ENCODE data around the gene PTPRE.
"Not testable (repeated sequence)": the region's sequence is repeated elsewhere in the genome, so short reads cannot be mapped to it uniquely, and the experiment has no call there.

The PTPRE gene

DNA sequence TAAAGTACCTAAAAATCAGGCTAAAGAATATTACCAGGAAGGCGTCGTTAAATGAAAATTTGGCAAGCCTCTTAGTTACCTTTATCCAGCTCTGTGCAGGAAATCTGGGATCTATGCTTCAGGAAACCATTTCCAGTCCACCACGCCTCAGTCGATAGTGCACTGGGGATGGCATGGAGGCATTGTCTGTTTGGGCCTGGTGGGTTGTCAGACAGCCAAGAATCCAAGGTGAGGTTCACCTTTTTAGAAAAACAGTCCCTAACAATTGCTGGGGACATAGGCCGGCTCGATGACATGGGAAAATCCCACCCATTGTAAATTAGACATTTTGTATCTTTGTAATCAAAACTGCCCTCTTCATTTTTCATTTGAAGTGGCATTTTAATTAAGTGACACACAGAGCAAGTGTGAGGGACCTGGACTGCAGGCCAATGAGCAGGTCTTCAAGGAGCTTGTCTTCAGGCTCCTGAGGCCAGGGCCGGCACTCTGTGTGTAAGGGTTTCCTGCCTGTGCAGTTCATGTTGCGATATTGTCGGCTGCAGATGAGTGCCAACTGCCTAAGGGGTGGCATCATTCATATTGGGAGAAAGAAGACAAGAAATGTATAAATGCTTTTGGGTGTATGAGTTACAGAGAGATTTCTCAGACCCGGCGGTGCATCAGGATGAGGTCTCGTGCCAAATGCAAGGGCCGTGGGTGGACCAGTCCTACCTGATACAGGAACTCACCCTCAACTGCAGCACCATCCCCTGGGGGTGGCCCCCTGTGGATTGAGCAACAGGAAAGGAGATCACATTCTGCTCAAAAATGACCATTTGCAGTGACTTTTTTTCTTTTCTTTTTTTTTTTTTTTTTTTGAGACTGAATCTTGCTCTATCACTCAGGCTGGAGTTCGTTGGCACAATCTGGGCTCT, 80.8 kb downstream of the PTPRE start:
- 97% methylated on average over 14 of the region's 14 CpGs for WGBS
- Histone ChIP-seq H3K9me3 (ENCODE audit: insufficient read depth, low read depth, low read length) (no peaks in the 10 kb centered on the region), H3K4me1 (ENCODE audit: insufficient read depth, low read length) (no peaks in the 10 kb centered on the region), H3K36me3 (ENCODE audit: insufficient read depth, low read length) (no peaks in the 10 kb centered on the region), H3K4me3 (ENCODE audit: low read length) (no peak overlapping the region), H3K27me3 (ENCODE audit: insufficient read depth, low read length) (no peaks in the 10 kb centered on the region), H3K9ac (ENCODE audit: low read depth, low read length) (no peak overlapping the region), H3K27ac (ENCODE audit: low read depth, low read length) (no peak overlapping the region)

DNA sequence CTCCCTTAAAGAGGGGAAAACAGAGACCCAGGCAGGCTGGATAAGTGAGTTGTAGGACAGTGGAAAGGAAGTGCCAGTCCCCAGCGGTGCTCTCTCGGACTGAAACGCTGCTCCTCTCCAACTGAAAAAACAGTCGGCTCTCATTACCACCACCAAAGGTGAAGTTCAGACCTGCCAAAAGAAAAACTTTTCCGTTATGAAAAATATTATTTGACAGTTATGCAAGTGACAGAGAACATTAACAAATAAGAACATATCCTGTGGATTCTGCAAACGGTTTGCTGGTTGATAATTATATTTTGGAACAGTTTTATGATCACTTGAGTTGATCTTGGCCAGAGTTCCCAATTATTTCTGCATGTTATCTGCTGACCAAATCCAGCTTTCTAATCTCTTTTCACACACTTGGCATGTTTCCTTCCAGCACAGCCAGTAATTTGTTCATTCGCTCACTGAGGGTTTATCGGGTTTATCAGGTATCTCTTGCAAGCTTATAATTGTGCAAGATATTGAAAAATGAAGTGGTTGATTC, 82.6 kb downstream of the PTPRE start:
- no peaks in the 10 kb centered on the region for H3K4me1 ChIP-seq (ENCODE audit: insufficient read depth, low read length)
- H3K36me3 ChIP-seq (ENCODE audit: insufficient read depth, low read length): no peaks in the 10 kb centered on the region
- no peaks in the 10 kb centered on the region for H3K27me3 ChIP-seq (ENCODE audit: insufficient read depth, low read length)
- H3K9ac ChIP-seq (ENCODE audit: low read depth, low read length): no peak overlapping the region
- whole genome bisulfite sequencing: 95% methylated on average over 7 of the region's 8 CpGs
- no peak overlapping the region for H3K27ac ChIP-seq (ENCODE audit: low read depth, low read length)
- no peaks in the 10 kb centered on the region for H3K9me3 ChIP-seq (ENCODE audit: insufficient read depth, low read depth, low read length)
- no peak overlapping the region for H3K4me3 ChIP-seq (ENCODE audit: low read length)

DNA sequence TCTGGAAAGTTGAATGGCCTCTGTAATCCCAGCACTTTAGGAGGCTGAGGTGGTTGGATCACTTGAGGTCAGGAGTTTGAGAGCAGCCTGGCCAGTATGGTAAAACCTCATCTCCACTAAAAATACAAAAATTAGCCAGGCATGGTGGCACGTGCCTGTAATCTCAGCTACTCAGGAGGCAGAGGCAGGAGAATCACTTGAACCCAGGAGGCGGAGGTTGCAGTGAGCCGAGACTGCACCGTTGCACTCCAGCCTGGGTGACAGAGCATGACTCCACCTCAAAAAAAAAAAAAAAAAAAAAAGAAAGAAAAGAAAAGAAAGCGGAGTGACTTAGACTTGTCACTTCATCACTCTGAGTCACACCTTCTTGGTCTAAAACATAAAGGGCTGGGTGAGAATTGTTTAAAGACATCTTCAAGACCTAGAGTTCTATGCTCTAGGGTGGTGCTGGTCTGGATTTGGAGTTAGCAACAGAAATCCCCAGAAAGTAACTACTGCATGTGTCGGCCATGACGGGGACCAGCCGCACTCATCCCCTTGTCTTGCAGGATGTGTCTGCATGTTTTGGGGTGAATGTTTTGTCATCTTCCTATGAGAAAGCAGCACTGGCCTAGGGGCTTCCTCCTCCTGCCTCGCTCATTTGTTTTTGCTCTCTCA, 83.4 kb downstream of the PTPRE start:
- not testable (repeated sequence) for H3K4me3 ChIP-seq (ENCODE audit: low read length); H3K36me3 ChIP-seq (ENCODE audit: insufficient read depth, low read length); H3K4me1 ChIP-seq (ENCODE audit: insufficient read depth, low read length); H3K9ac ChIP-seq (ENCODE audit: low read depth, low read length); H3K27ac ChIP-seq (ENCODE audit: low read depth, low read length); H3K27me3 ChIP-seq (ENCODE audit: insufficient read depth, low read length); H3K9me3 ChIP-seq (ENCODE audit: insufficient read depth, low read depth, low read length)
- 96% methylated on average over 7 of the region's 9 CpGs for WGBS

DNA sequence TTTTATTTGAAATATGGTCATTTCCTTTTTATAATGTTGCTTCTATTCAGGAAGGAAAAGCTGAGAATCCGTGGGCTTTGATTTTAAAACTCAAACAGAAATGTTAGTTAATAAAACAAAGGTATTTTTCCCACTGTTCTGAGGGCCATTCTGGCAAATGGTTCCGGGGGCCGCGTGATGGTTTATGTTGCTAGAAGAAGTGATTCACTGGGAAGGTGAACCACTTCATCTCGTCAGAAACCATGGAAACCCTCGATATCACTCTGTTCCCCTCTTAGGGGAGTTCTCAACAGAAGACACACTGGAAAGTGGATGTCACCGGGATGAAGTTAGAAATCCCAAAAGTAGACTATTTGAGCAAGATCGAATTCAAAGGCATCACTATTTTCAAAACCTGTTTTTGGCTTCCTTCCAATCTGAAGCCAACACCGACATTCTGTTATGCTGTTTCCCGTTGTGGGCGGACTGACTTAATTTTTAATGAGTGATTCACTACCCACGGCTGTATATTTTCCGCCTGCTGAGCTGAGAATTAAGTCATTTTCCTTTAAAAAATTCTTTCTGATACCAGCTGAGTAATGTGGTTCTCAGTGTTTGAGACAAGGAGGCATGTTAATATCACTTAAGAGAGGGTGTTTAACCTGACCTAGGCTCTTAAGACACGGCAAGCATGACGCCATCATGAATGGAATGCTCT, 84.1 kb downstream of the PTPRE start:
- no peak overlapping the region for H3K27ac ChIP-seq (ENCODE audit: low read depth, low read length)
- H3K9ac ChIP-seq (ENCODE audit: low read depth, low read length): no peak overlapping the region
- H3K9me3 ChIP-seq (ENCODE audit: insufficient read depth, low read depth, low read length): no peaks in the 10 kb centered on the region
- no peaks in the 10 kb centered on the region for H3K27me3 ChIP-seq (ENCODE audit: insufficient read depth, low read length)
- no peaks in the 10 kb centered on the region for H3K4me1 ChIP-seq (ENCODE audit: insufficient read depth, low read length)
- 95% methylated on average over 14 of the region's 15 CpGs for WGBS
- H3K4me3 ChIP-seq (ENCODE audit: low read length): no peak overlapping the region
- no peaks in the 10 kb centered on the region for H3K36me3 ChIP-seq (ENCODE audit: insufficient read depth, low read length)

DNA sequence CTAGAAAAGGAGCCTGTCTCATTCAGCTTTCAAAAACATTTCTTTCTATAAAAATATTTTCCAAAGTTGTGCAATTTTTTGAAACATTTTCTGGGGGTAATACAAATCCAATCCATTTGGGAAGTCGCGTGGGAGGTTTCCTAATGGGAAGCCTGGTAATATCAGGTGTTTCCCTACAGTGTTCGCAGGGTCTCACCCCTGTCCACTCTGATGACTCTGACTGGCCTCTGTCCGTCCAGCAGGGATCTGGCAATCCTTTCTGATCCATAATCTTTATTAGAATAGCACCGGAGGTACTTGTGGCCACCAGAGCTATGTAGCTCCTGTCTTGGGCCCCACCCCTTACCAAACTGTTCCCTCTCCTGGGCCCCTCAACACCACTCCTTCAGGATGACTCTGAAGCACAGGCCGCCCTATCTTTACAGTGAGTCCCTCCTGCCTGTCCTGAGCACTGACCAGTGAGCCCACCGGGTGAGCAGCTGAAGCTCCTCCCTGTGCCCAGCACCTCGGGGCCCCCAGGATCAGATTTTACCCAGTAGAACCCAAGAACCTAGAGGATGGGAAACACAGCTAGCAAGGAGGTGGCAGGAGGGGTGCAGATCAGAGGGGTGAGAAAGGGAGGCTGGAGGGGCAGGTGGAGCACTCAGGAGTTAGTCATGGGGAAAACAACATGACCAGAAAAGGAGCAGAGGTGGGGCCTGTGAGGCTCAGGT, 84.8 kb downstream of the PTPRE start:
- Histone ChIP-seq H3K36me3 (ENCODE audit: insufficient read depth, low read length) (no peaks in the 10 kb centered on the region), H3K27ac (ENCODE audit: low read depth, low read length) (no peak overlapping the region), H3K9me3 (ENCODE audit: insufficient read depth, low read depth, low read length) (no peaks in the 10 kb centered on the region), H3K27me3 (ENCODE audit: insufficient read depth, low read length) (no peaks in the 10 kb centered on the region), H3K4me1 (ENCODE audit: insufficient read depth, low read length) (no peaks in the 10 kb centered on the region), H3K9ac (ENCODE audit: low read depth, low read length) (no peak overlapping the region), H3K4me3 (ENCODE audit: low read length) (no peak overlapping the region)
- 96% methylated on average over 8 of the region's 8 CpGs for WGBS

DNA sequence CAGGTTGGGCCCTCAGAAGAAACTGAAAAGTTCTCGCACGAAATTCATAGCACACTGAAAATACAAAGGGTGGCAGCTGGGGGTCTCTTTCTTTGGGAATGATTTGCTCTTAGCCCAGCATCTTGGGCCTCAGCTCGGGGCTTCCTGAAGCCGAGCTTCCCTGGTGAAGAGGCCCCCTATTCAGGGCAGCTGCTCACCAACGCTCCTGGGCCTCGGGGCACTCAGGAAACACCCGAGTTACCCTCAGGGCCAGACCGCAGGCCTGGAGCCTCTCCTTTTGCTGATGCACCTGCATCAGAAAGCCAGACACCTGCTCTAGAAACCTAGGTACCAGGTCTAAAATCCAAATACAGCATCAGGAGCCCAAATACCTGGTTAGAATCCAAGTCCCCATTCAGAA, 85.5 kb downstream of the PTPRE start:
- H3K36me3 ChIP-seq (ENCODE audit: insufficient read depth, low read length): no peaks in the 10 kb centered on the region
- H3K4me1 ChIP-seq (ENCODE audit: insufficient read depth, low read length): no peaks in the 10 kb centered on the region
- H3K9me3 ChIP-seq (ENCODE audit: insufficient read depth, low read depth, low read length): no peaks in the 10 kb centered on the region
- H3K27ac ChIP-seq (ENCODE audit: low read depth, low read length): no peak overlapping the region
- H3K9ac ChIP-seq (ENCODE audit: low read depth, low read length): no peak overlapping the region
- H3K4me3 ChIP-seq (ENCODE audit: low read length): no peak overlapping the region
- 94% methylated on average over 8 of the region's 8 CpGs for WGBS
- no peaks in the 10 kb centered on the region for H3K27me3 ChIP-seq (ENCODE audit: insufficient read depth, low read length)

DNA sequence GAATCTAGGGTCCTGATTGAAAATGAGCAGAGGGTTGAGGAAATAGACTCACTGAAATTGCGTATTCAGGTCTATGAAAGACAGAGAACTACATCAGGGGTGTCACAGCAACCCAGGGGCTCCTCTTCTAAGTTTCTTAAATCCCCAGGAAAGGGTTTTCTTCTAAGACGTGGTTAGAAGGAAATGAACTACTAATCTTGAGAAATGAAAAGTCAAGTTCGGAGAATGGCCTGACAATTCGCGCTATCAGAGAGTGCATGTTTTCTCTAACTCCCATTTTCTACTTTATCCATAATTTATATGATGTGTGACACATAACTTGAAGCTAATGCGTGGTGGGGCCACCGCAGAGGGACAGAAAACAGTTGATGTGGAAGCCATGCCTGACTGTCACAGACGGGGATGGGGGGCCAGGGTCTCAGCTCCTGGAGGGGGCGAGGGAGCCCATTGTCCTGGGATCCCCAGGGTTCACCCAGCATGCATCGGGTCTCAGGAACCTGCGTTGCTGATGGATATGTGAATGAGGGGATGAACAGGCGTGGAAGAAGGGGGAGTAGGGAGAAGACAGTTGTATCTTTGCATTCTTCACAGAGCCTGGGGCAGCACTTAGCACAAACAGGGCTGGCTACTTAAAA, 86.3 kb downstream of the PTPRE start:
- no peak overlapping the region for H3K9ac ChIP-seq (ENCODE audit: low read depth, low read length)
- no peak overlapping the region for H3K27ac ChIP-seq (ENCODE audit: low read depth, low read length)
- no peaks in the 10 kb centered on the region for H3K9me3 ChIP-seq (ENCODE audit: insufficient read depth, low read depth, low read length)
- no peaks in the 10 kb centered on the region for H3K36me3 ChIP-seq (ENCODE audit: insufficient read depth, low read length)
- 89% methylated on average over 9 of the region's 12 CpGs for WGBS
- no peaks in the 10 kb centered on the region for H3K4me1 ChIP-seq (ENCODE audit: insufficient read depth, low read length)
- H3K27me3 ChIP-seq (ENCODE audit: insufficient read depth, low read length): no peaks in the 10 kb centered on the region
- no peak overlapping the region for H3K4me3 ChIP-seq (ENCODE audit: low read length)

DNA sequence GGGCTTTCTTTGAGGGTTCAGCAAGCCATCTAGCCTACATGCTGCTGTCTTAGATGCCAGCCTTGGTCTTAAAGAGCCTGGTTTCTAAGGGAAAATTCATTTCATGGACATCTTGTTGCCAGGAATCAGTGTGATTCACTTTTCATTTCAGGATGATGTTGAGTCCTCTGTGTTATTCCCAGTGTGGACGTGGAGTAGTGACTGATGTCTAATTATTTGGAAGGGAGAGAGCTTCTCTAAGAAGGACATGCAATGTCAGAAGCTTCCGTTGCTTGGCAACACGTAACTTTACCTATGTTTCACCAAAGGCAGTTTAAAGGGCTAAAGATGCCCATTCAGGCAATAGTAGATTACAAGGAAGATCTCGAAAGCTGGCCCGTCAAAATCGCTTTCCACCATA, 89.0 kb downstream of the PTPRE start:
- Histone ChIP-seq H3K9ac (ENCODE audit: low read depth, low read length) (no peak overlapping the region), H3K27ac (ENCODE audit: low read depth, low read length) (no peak overlapping the region), H3K4me1 (ENCODE audit: insufficient read depth, low read length) (no peaks in the 10 kb centered on the region), H3K4me3 (ENCODE audit: low read length) (no peak overlapping the region), H3K36me3 (ENCODE audit: insufficient read depth, low read length) (no peaks in the 10 kb centered on the region), H3K9me3 (ENCODE audit: insufficient read depth, low read depth, low read length) (no peaks in the 10 kb centered on the region), H3K27me3 (ENCODE audit: insufficient read depth, low read length) (no peaks in the 10 kb centered on the region)
- 96% methylated on average over 6 of the region's 6 CpGs for WGBS

DNA sequence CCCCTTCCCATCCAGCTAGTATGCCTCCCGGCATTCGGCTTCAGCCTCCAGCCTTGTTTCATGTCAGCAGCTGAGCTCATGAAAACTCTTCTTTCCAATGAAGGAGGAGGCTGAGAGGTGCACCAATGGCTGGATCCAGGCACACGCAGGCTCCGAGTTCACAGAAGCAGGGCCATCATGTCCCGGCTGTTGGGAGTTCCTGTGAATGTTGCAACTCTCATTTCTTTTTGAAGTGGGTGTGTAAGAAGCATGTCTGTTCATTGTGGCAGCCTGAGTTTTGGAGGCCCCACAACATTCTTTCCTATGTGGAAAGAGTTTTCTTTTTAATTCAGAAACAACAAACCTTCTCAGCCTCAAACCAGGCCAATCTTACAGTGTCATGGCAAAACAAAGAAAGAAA, 89.7 kb downstream of the PTPRE start:
- Histone ChIP-seq H3K4me1 (ENCODE audit: insufficient read depth, low read length) (no peaks in the 10 kb centered on the region), H3K27me3 (ENCODE audit: insufficient read depth, low read length) (no peaks in the 10 kb centered on the region), H3K27ac (ENCODE audit: low read depth, low read length) (no peak overlapping the region), H3K9ac (ENCODE audit: low read depth, low read length) (no peak overlapping the region), H3K36me3 (ENCODE audit: insufficient read depth, low read length) (no peaks in the 10 kb centered on the region), H3K4me3 (ENCODE audit: low read length) (no peak overlapping the region), H3K9me3 (ENCODE audit: insufficient read depth, low read depth, low read length) (no peaks in the 10 kb centered on the region)
- WGBS: 95% methylated on average over 5 of the region's 5 CpGs

DNA sequence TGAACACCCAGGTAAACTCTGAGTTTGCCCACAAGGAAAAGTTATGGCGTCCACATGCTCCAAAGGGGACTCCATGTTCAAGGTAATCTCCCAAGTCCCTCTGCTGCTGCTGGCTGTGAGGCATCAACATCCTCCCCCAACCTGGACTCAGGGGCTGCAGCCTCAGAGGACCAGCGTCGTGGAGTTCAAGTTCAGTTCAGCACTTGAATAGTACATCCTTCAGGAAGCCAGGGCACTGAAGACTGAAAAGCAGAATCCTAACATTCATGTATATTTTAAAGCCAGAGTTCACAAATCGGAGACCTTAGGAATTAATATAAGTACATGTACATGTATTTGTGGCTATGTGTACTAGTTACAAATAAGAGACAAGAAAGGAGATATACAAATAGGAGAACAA, 90.4 kb downstream of the PTPRE start:
- Histone ChIP-seq H3K9ac (ENCODE audit: low read depth, low read length) (no peak overlapping the region), H3K4me1 (ENCODE audit: insufficient read depth, low read length) (no peaks in the 10 kb centered on the region), H3K27ac (ENCODE audit: low read depth, low read length) (no peak overlapping the region), H3K27me3 (ENCODE audit: insufficient read depth, low read length) (no peaks in the 10 kb centered on the region), H3K36me3 (ENCODE audit: insufficient read depth, low read length) (no peaks in the 10 kb centered on the region), H3K9me3 (ENCODE audit: insufficient read depth, low read depth, low read length) (no peaks in the 10 kb centered on the region), H3K4me3 (ENCODE audit: low read length) (no peak overlapping the region)
- WGBS: 84% methylated on average over 3 of the region's 4 CpGs
